HG03439 (cell line): Measurements from ENCODE around the gene PPP1R2B.

Source experiments
- ATAC-seq: cut with Tn5 transposase; IDR thresholded peaks from one replicate; pipeline ENCODE4 v1.9.1; 2021; ENCODE audit warnings: mild to moderate bottlenecking, moderate library complexity; ENCODE audit not compliant: unreplicated experiment

The PPP1R2B gene

GRCh38 chr5:156871212-156871611 is 21.1 kb downstream of the PPP1R2B start:
- no peak for ATAC-seq

- peak; percentile 86 for ATAC-seq
Measured at GRCh38 chr5:156879665-156880285, 29.7 kb downstream of the PPP1R2B start.

GRCh38 chr5:156883316-156883875 is 33.3 kb downstream of the PPP1R2B start:
- ATAC-seq: no peak

GRCh38 chr5:156888520-156888919 is 38.4 kb downstream of the PPP1R2B start:
- no peak for ATAC-seq

GRCh38 chr5:156892223-156892622 is 42.1 kb downstream of the PPP1R2B start:
- no peak for ATAC-seq

GRCh38 chr5:156892864-156893263 is 42.8 kb downstream of the PPP1R2B start:
- ATAC-seq: no peak

- ATAC-seq: no peak
Measured at GRCh38 chr5:156893517-156893916, 43.4 kb downstream of the PPP1R2B start.

- no peak for ATAC-seq
Measured at GRCh38 chr5:156896546-156896945, 46.5 kb downstream of the PPP1R2B start.
